Measurements from ENCODE around the gene SMIM21.

SMIM21 gene

GRCh38 chr18:75375341-75375740 lies 52.2 kb downstream of the SMIM21 start:
- no peak for DNase-seq

GRCh38 chr18:75374466-75374865 lies 53.0 kb downstream of the SMIM21 start:
- no peak for DNase-seq

- DNase-seq, result no peak
Measured at GRCh38 chr18:75369026-75369721, 58.3 kb downstream of the SMIM21 start.

GRCh38 chr18:75365837-75366236 lies 61.7 kb downstream of the SMIM21 start:
- DNase-seq, result no peak

- no peak for DNase-seq
Measured at GRCh38 chr18:75365254-75365629, 62.3 kb downstream of the SMIM21 start.

GRCh38 chr18:75364512-75365253 lies 62.8 kb downstream of the SMIM21 start:
- no peak for DNase-seq

- no peak for DNase-seq
Measured at GRCh38 chr18:75363446-75364225, 63.9 kb downstream of the SMIM21 start.

- no peak for DNase-seq
Measured at GRCh38 chr18:75362435-75362834, 65.1 kb downstream of the SMIM21 start.

GRCh38 chr18:75360941-75361340 lies 66.6 kb downstream of the SMIM21 start:
- DNase-seq, result no peak

GRCh38 chr18:75360215-75360614 lies 67.3 kb downstream of the SMIM21 start:
- DNase-seq, result no peak

Measured in NCI-H1436 treated with DMSO at 0.1 percent for 48 hours (cell line).